Stimulated activated CD8-positive, alpha-beta memory T cell treated with anti-CD3 and anti-CD28 coated beads, Interleukin-12 subunit alpha, Interleukin-12 subunit beta, amount 100 ng/mL, for 4 hours (primary cell): Measurements from ENCODE around the gene TCF7L1.
"Not testable (repeated sequence)": the region's sequence is repeated elsewhere in the genome, so short reads cannot be mapped to it uniquely, and the experiment has no call there.

Experiments used
- DNase-seq: peaks from one replicate; pipeline ENCODE4 v3.0.0-alpha.2; 2020; ENCODE audit warnings: low read depth

TCF7L1 gene

DNA sequence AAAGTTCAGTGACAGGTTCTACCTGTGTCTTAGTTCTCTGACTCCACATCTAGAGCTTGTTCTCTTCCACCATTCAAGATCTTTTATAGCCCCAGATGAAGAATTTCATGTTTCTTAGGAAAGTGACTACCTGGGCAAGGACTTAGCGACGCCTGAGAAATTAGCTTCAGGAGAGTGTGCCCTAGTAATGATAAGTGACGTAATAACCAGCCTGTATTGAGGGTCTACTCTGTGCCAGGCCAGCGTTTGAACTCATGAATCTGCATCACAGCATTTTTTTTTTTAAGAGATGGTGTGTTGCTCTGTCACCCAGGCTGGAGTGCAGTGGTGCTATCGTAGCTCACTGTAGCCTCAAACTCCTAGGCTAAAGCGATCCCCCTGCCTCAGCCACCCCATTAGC is 51.8 kb downstream of the TCF7L1 start:
- no peak for DNase-seq

DNA sequence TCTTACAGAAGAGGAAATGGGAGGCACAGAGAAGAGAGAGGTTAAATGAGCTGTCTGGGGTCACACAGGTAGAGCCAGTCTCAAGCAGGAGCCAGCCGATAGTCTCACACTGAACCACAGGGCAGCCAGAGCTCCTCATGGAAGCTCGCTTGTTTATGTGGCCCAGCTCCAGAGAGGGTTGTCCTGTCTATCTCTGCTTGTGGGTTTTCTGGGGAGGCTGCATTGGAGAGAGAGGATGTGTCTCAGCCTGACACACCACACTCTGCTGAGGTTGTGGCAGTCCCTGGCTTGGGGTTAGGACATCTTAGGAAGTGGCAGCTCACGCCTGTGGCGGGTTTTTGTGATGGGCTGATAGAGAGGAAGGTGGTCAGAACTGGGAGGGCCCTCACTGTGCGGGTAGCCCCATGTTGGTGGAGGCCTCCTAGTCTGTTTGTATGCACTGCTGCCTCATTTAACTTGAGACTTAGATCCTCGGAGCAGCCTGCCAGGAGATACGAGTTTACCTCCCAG is 52.3 kb downstream of the TCF7L1 start:
- DNase-seq, result no peak

GRCh38 chr2:85187069-85187468 is 53.9 kb downstream of the TCF7L1 start:
- DNase-seq, result no peak

DNA sequence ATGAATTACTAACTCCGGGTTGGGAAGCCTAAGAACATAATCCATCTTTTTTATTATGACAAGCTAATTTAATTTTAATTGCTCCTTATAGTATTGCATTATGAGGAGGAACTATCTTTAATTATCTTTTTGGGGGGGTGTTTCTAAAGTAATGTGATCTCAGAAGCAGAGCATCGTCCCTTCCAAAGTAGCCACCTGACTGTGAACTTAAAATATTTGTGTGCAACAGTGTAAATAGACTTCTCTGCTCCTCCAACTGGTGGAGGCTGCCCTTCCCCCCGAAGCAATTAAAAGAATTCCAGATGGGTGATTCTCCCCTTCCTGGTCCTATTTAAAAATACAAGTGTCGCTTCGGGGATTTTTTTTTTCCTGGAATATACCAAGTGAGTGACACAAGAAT is 55.7 kb downstream of the TCF7L1 start:
- no peak for DNase-seq

DNA sequence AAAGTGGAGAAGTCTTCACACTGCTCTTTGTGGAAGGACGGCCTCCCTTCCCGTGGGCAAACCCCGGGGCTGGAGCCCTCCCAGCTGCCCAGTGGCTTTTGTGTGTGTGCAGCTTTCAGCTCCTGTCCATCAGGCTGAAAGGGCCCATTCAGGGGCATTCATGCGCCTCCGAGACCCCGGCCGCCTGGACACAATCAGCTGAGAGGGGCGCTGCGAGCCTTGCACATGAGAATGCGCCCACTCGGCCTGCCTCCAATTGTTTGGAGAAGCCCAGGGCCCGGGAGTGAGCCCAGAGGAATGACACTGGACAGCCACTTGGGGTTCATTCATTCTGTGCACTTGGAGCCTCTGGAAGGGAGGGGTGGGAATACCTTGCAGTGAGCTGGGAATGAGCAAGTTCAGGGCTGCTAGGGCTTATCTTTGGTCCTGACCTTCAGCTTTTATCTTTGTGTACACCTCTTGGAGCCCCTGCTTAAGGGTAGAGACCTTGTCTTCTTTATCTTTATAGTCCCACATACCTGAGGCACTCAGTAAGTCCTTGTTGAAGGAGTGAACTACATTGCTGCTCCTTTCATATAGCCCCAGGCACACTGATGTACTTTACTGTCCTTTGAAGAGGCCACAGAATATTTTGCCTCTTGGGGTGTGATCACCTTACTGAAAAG is 56.5 kb downstream of the TCF7L1 start:
- DNase-seq, result no peak

GRCh38 chr2:85191157-85191556 is 58.0 kb downstream of the TCF7L1 start:
- no peak for DNase-seq

DNA sequence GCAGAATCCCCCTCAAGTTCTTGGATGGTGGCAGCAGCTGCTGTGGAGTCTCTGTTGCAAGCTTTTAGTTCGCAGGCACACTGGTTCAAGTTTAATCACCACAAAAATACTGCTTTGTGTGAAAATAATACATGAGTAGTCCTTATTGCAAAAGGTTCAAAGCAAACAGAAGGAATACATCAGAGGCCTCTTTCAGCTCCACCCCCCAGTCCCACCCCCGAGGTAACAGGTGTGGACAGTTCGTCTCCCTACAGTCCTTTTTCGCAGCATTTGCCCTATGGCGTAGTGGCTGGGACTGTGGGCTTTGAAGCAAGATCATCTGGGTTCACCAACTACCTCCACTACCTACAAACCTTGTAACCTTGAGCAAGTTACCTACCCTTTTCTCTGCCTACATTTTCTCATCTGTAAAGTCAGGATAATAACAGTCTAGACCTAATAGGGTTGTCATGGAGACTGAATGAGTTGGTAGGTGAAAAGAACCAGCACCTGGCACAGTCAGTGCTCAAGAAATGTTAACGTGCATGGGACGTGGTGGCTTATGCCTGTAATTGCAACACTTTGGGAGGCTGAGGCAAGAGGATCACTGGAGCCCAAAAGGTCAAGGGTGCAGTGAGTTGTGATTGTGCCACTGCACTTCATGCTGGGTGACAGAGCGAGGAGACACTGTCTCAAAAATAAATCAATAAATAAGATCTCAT is 61.7 kb downstream of the TCF7L1 start:
- no peak for DNase-seq

- DNase-seq, result no peak
Observed at GRCh38 chr2:85195956-85196355, 62.8 kb downstream of the TCF7L1 start.

DNA sequence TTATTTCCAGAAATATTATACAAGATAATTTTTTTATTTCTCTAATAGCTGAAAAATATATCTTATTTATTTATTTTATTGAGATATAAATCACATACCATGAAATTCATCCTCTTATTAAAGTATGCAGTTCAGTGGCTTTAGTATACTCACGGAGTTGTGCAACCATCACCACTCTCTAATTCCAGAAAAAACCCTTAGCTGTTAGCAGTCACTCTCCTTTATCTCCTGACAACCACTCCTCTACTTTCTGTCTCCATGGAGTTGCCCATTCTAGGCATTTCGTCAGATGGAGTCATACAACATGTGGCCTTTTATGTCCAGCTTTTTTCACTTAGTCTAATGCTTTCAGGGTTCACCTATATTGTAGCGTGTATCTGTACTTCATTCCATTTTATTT is 66.5 kb downstream of the TCF7L1 start:
- no peak for DNase-seq

DNA sequence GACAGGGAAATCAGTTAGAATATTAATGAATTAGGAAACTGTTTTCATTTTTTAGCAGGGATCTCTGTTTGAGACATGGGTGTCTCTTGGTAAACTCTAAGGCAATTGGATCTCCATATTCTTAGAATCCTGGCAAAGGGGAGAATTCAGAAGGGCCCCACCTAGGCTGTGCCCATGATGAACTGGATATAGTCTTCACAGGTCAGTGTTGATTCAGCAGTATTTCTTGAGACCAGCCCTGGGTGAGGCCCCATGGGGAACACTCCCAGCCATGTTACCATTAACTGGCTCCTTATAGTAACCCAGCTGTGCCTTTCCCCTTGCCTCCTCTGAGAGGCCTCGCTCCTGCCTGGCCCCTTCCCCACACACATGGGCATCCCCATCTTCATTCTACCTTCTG is 76.7 kb downstream of the TCF7L1 start:
- DNase-seq, result no peak

DNA sequence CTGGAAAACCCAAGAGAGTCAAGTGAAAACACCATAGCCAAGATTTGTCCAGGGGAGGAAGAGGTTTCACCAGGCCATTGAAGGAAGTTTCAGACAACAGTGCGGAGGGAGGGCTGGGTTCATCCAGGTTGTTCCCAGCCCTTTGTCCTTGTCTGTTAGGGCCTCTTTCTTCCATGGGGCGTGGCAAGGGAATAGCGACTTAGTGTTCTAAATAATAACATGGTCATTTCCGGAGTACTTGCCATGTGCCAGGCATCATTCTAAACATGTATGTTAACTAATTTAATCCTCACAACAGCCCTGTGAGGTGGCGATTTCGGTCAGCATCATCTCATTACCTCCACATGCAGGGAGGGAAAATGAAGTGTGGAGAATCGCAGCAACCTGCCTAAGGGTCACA is 77.3 kb downstream of the TCF7L1 start:
- DNase-seq, result no peak

DNA sequence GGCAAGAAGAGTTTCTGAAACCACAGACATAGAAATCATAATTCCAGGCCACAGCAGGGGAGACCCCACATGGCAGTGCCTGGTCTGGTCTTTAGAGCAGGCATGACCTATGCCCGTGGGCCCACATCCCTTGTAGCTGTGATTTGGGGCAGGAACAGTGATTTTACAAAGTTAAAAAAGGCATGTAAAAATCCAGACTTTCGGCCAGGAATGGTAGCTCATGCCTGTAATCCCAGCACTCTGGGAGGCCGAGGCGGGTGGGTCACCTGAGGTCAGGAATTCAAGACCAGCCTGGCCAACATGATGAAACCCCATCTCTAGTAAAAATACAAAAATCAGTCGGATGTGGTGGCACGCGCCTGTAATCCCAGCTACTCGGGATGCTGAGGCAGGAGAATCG is 78.4 kb downstream of the TCF7L1 start:
- not testable (repeated sequence) for DNase-seq

- no peak for DNase-seq
Observed at GRCh38 chr2:85212841-85213240, 79.6 kb downstream of the TCF7L1 start.

GRCh38 chr2:85213404-85213803 is 80.2 kb downstream of the TCF7L1 start:
- DNase-seq, result no peak

DNA sequence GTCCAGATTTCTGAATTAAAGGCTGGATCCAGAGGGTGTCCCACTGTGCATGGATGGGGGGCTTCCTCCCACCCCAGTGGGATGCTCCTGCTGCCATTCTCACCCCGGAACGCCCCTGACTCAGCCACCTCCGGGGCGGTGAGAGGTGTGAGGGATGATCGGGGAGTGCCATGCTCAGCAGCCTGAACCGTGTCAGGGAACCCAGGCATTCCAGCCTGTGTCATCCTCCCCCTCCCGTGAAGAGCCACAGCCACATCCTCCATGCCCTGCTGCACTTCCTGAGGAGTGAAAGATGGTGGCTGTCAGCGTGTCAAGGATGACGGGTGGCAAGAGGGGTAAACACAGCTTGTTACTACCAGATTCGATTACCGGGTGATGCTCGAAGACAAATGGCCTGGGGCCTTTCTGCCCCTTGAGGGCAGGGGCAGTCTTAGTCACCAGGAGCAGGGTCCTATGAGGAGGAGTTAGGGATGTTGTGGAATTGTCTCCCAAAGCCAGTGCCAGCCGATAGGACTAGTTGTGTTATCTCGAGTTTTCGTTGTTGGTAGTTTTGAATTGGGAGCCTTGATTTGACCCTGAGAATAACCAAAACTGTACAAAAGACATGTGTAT is 80.8 kb downstream of the TCF7L1 start:
- DNase-seq, result no peak

DNA sequence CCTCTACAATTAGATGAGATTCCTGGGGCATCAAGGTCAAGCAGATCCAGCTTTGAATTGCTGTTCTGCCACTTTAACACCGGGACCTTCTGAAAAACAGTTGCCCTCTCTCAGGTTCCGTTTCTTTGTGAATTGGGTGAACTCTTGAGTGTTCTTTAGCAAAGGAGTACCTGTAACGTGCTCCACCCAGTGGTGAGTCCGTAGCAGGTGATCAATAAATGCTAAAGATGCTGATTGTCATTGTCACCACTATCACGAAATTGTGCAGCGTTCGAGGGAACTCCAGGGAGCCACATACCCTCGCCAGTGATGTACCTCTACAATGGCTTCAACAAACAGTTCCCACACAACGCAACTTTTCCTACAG is 81.9 kb downstream of the TCF7L1 start:
- no peak for DNase-seq

DNA sequence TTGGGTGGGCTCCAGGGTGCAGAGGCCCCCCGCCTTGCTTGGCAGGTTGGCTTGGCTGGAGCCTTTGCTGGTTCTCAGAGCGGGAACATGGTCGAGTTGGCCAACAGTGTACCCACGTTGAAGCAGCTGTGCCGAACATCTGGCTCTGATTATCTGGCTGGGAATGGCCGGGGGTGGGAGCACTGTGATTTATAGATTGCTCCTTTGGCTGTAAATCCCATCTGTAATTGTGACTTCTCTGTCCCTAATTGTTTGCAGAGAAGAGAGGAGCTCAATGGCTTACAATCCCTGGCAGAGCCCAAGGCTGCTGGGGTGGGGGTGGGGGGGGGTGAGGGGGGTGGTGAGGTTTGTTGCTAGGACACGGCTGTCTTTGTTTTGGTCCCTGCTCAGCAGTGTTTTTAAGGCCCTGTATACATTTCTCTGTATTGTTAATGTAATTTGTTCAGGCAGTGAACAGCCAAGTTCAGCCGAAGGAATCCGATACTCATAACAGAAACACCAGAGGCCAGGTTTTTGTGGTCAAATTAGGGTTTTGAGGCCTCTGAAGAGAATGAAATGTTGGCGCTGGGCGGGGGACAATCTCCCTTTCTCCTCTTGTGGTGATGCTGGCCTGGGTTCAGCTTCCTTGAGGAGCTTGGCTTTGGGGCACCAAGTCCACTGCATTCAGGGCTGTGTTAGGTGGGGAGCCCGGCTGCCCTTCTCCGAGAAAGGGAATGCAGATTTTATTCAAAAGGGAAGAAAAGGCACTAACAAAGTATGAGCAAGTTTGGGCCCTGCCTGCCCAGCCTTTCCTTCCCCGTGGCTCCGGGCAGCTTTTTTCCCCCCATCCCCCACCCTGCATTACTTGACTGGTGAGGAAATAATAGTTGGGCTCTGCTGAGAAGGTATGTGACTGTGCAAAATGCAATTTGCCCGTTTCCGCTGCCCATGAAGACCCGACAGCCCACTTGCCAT is 82.5 kb downstream of the TCF7L1 start:
- no peak for DNase-seq

- no peak for DNase-seq
Observed at GRCh38 chr2:85216927-85217326, 83.7 kb downstream of the TCF7L1 start.

DNA sequence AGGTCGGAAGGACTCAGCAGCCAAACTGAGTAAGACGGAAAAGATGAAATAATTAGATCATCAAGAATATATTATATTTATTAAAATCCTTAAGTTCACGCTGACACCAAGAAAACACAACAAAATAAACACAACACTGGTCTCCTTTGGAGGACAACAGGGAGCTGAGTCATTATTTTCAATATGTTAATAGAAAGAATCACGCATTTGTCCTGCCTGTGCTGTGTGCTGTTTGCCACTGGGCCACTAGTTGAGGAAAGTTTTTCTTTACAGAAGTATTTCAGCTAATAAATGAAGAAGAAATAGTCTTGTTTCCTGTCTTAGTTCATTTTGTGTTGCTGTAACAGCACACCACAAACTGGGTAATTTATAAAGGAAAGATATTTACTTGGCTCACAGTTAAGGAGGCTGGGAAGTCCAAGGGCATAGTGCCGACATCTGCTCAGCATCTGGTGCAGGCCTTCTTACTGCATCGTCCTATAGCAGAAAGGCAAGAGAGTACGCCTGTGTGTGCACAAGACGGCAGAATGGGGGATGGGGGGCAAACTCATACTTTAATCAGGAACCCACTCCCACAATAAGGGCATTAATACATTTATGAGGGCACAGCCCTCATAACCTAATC is 88.0 kb downstream of the TCF7L1 start:
- no peak for DNase-seq

DNA sequence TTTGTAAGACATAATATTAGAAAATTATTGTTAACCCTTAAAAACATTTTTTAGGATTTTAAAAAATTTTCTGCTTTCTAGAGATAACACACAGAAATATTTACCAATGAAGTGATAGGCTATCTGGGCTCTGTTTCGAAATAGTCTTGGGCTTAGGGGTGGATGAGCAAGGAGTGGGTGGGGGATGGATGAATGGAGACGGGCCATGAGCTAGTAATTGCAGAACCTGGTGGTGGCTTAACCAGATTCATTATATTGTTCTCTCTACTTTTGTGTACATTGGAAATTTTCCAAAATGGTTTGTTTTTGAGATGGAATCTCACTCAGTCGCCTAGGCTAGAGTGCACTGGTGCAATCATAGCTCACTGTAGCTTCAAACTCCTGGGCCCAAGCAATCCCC is 89.6 kb downstream of the TCF7L1 start:
- no peak for DNase-seq

- no peak for DNase-seq
Observed at GRCh38 chr2:85226783-85227182, 93.6 kb downstream of the TCF7L1 start.
